SK-N-SH treated with all-trans-retinoic acid at 6 μM for 48 hours (cell line): Measurements from ENCODE around the gene DMD.

ENCODE experiments used
- ATAC-seq: fragments of 200-7000 bp; cut with Tn5 transposase; 3 replicates; pipeline ENCODE4 v1.9.1; 2020; ENCODE audit warnings: mild to moderate bottlenecking, moderate library complexity
- BACH2 ChIP-seq: fragments of 250-450 bp; sonication (Bioruptor Pico); IDR thresholded peaks from 2 replicates; pipeline ENCODE4 v1.9.0; 2021; ENCODE audit warnings: mild to moderate bottlenecking, borderline replicate concordance
- CSDC2 ChIP-seq: fragments of 250-450 bp; sonication (Bioruptor Pico); IDR thresholded peaks from 2 replicates; pipeline ENCODE4 v1.5.0; 2020; ENCODE audit warnings: mild to moderate bottlenecking, moderate library complexity
- CSRNP3 ChIP-seq: fragments of 250-450 bp; sonication (Bioruptor Pico); IDR thresholded peaks from 2 replicates; pipeline ENCODE4 v1.5.1; 2021; ENCODE audit warnings: mild to moderate bottlenecking, moderate library complexity
- GLIS3 ChIP-seq: fragments of 250-450 bp; sonication (Bioruptor Pico); IDR thresholded peaks from 2 replicates; pipeline ENCODE4 v1.5.0; 2020; ENCODE audit warnings: mild to moderate bottlenecking, moderate library complexity
- ISL1 ChIP-seq: fragments of 250-450 bp; sonication (Bioruptor Pico); IDR thresholded peaks from 2 replicates; pipeline ENCODE4 v2.1.2; 2022; ENCODE audit warnings: mild to moderate bottlenecking, moderate library complexity
- PPARA ChIP-seq: fragments of 250-450 bp; sonication (Bioruptor Pico); IDR thresholded peaks from 2 replicates; pipeline ENCODE4 v1.5.0; 2020; ENCODE audit warnings: mild to moderate bottlenecking, borderline replicate concordance
- RARB ChIP-seq: fragments of 250-450 bp; sonication (Bioruptor Pico); IDR thresholded peaks from 2 replicates; pipeline ENCODE4 v1.8.0; 2021; ENCODE audit warnings: mild to moderate bottlenecking, moderate library complexity
- TOX ChIP-seq: fragments of 250-450 bp; sonication (Bioruptor Pico); IDR thresholded peaks from 2 replicates; pipeline ENCODE4 v1.8.0; 2021; ENCODE audit warnings: mild to moderate bottlenecking, moderate library complexity, borderline replicate concordance
- ZC3H10 ChIP-seq: fragments of 250-450 bp; sonication (Bioruptor Pico); IDR thresholded peaks from 2 replicates; pipeline ENCODE4 v1.5.1; 2021; ENCODE audit warnings: mild to moderate bottlenecking, moderate library complexity
- ZFP3 ChIP-seq: fragments of 250-450 bp; sonication (Bioruptor Pico); IDR thresholded peaks from 2 replicates; pipeline ENCODE4 v1.5.0; 2020; ENCODE audit warnings: mild to moderate bottlenecking, moderate library complexity
- ZFP30 ChIP-seq: fragments of 450-650 bp; formaldehyde crosslinking; IDR thresholded peaks from 2 replicates; pipeline ENCODE4 v1.5.0; 2022; ENCODE audit warnings: mild to moderate bottlenecking, moderate library complexity
- ZNF565 ChIP-seq: fragments of 450-650 bp; formaldehyde crosslinking; conservative IDR thresholded peaks from 2 replicates; pipeline ENCODE4 v1.5.0; 2020; ENCODE audit warnings: low read depth, mild to moderate bottlenecking, moderate library complexity
- ZNF70 ChIP-seq: fragments of 450-650 bp; formaldehyde crosslinking; IDR thresholded peaks from 2 replicates; pipeline ENCODE4 v1.5.0; 2020; ENCODE audit warnings: mild to moderate bottlenecking, moderate library complexity
- ZNF8 ChIP-seq: fragments of 450-650 bp; formaldehyde crosslinking; IDR thresholded peaks from 2 replicates; pipeline ENCODE4 v1.5.0; 2020; ENCODE audit warnings: mild to moderate bottlenecking, moderate library complexity
- TF ChIP-seq, protein P1 (sequence below): fragments of 250-450 bp; sonication (Bioruptor Pico); IDR thresholded peaks from 2 replicates; pipeline ENCODE4 v1.8.0; 2021; ENCODE audit warnings: low read depth, mild to moderate bottlenecking, moderate library complexity, borderline replicate concordance
- TF ChIP-seq, protein P2 (sequence below): fragments of 250-450 bp; sonication (Bioruptor Pico); IDR thresholded peaks from 2 replicates; pipeline ENCODE4 v1.5.0; 2020; ENCODE audit warnings: mild to moderate bottlenecking, moderate library complexity

The DMD gene

DNA sequence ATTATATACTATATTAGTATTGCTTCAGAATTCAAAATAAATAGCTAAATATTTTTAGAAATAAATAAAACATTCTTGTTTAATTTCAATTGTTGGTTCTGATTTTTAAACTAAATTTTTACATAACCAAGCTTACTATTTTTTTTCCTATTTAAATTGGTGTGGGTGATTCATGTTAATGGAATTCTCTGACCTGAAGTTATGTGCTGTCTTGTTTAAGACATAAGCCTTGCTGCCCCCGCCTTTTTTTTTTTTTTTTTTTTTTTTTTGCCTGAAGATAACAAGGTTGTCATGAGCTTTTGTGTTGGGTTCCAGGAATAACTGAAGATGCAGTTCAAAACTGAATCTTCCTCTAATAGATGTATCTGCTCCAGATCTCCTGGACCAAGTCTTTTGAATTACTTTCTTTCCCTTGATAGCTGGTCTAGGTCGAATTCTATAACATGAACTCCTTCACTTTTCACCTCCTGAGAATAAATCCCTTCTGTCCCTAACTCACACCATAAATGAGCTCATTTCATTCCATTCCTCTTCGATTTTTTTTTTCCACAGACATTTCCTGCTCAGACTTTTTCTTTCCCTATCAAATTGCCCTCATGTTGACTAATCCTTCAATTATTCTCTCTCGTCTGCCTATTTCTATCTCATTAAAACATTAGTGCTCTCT lies 1878.1 kb downstream of the DMD start:
- TF ChIP-seq RARB (no peak), TOX (no peak), ISL1 (0 out of 2 replicates have a peak, but pooled peaks have one; percentile 20)
- TF ChIP-seq, protein P1, sequence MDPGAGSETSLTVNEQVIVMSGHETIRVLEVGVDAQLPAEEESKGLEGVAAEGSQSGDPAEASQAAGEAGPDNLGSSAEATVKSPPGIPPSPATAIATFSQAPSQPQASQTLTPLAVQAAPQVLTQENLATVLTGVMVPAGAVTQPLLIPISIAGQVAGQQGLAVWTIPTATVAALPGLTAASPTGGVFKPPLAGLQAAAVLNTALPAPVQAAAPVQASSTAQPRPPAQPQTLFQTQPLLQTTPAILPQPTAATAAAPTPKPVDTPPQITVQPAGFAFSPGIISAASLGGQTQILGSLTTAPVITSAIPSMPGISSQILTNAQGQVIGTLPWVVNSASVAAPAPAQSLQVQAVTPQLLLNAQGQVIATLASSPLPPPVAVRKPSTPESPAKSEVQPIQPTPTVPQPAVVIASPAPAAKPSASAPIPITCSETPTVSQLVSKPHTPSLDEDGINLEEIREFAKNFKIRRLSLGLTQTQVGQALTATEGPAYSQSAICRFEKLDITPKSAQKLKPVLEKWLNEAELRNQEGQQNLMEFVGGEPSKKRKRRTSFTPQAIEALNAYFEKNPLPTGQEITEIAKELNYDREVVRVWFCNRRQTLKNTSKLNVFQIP (CRISPR knock-in tag): no peak
- TF ChIP-seq, all 23 proteins: peak for 1
- peak; percentile 75 for ATAC-seq

DNA sequence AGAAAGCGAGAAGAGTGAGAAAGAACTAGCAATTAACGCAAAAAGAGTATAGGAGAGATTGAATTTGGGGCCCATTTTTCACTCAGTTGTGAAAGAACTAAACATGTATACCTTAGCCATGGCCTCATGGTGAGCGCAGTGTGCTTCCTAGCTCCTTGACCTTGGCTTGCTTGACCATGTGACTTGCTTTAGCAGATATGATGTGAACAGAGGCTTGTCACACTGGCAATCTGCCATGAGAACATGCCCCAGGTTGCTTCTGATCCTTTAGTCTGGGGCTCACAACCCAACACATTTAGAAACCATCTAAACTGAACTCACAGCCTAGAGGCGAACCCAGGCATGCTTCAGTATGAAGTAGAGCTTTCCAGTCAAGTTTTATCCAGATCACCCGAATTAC lies 1879.4 kb downstream of the DMD start:
- ATAC-seq: no peak
- TF ChIP-seq ZNF70 (CRISPR knock-in tag): no peak
- no peak for TF ChIP-seq ZC3H10
- TF ChIP-seq ZNF8 (CRISPR knock-in tag): no peak
- TF ChIP-seq, protein P1 (CRISPR knock-in tag): no peak
- no peak for TF ChIP-seq ZFP30
- no peak for TF ChIP-seq BACH2 (CRISPR knock-in tag)
- TF ChIP-seq CSDC2 (CRISPR knock-in tag): no peak
- TF ChIP-seq ISL1: no peak
- TF ChIP-seq PPARA (CRISPR knock-in tag): no peak
- TF ChIP-seq, protein P2, sequence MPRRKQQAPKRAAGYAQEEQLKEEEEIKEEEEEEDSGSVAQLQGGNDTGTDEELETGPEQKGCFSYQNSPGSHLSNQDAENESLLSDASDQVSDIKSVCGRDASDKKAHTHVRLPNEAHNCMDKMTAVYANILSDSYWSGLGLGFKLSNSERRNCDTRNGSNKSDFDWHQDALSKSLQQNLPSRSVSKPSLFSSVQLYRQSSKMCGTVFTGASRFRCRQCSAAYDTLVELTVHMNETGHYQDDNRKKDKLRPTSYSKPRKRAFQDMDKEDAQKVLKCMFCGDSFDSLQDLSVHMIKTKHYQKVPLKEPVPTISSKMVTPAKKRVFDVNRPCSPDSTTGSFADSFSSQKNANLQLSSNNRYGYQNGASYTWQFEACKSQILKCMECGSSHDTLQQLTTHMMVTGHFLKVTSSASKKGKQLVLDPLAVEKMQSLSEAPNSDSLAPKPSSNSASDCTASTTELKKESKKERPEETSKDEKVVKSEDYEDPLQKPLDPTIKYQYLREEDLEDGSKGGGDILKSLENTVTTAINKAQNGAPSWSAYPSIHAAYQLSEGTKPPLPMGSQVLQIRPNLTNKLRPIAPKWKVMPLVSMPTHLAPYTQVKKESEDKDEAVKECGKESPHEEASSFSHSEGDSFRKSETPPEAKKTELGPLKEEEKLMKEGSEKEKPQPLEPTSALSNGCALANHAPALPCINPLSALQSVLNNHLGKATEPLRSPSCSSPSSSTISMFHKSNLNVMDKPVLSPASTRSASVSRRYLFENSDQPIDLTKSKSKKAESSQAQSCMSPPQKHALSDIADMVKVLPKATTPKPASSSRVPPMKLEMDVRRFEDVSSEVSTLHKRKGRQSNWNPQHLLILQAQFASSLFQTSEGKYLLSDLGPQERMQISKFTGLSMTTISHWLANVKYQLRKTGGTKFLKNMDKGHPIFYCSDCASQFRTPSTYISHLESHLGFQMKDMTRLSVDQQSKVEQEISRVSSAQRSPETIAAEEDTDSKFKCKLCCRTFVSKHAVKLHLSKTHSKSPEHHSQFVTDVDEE: no peak
- no peak for TF ChIP-seq ZFP3 (CRISPR knock-in tag)
- TF ChIP-seq GLIS3 (CRISPR knock-in tag): no peak

DNA sequence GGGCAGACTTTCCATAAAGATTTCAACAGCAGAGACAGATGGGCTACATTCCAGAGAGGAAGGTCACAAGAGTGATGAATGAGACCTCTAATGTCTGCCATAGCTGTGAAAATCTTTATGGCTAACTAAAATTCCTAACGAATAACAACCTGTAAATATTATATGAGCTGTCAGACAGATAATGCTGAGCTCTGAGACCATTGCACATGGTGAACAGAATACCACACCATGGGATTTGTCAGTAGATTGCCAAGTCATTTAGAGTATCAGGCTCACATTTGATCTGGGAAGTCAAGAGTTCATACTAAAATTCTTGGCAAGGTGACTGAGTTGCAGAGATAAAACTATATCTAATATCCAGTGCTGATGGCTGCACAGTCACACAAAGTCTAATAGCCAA lies 1880.3 kb downstream of the DMD start:
- no peak for TF ChIP-seq RARB
- no peak for TF ChIP-seq PPARA (CRISPR knock-in tag)
- TF ChIP-seq TOX: no peak
- TF ChIP-seq, protein P1 (CRISPR knock-in tag): no peak
- TF ChIP-seq ZFP3 (CRISPR knock-in tag): no peak
- TF ChIP-seq ISL1: peak; percentile 45; the same call in 1 of the 2 replicates
- no peak; the same call in 2 of the 3 replicates for ATAC-seq

- TF ChIP-seq RARB: no peak
- TF ChIP-seq GLIS3 (CRISPR knock-in tag): no peak
- no peak for ATAC-seq
Observed at GRCh38 chrX:31329298-31329697, 1882.1 kb downstream of the DMD start.

DNA sequence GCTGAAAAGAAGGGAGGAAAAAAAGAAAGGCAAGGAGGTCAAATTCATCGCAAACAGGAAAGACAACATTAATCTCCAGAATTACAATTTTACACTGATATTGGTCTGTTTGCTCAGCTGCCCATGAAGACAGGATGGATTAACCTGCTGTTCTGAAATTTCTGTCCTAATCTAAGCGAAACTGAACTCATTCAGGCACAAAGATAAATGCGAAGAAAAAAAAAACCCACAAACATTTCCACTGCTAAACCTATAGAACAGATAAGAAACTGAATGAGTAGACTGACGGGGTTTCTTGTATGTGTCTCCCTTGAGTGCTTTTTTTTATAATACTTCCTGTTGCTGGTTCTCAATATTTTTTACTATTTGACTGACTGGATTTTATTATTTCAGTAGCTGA lies 1887.7 kb downstream of the DMD start:
- no peak for ATAC-seq
- TF ChIP-seq ZNF565 (CRISPR knock-in tag) (no peak), CSRNP3 (no peak), PPARA (CRISPR knock-in tag) (no peak)
